H1 (cell line): Measurements from ENCODE around the gene CELF5. TPM values are rescaled to one million over a fixed set of nuclear protein-coding genes. Genes with fewer than 3 reads are reported as not detected.
A peak's percentile ranks its signal among the peaks of the same experiment; 100 is the strongest.

Experiments
- CTCF ChIA-PET: fragments of 300-600 bp; sonication (Branson Sonifier 250); formaldehyde crosslinking; loops from one replicate; lab custom pipeline; 2021; ENCODE audit not compliant: partially characterized antibody; lab: Charles Lee
- POLR2A ChIA-PET: fragments of 300-600 bp; sonication (Branson Sonifier 250); formaldehyde crosslinking; loops from one replicate; lab custom pipeline; 2021; ENCODE audit warnings: inconsistent platforms; ENCODE audit not compliant: partially characterized antibody; lab: Charles Lee
- DNase-seq, 2 experiments: peaks; one replicate each; pipeline versions ENCODE4 v3.0.0 to v3.0.0-alpha.2; 2010 to 2022; ENCODE audit warnings: low spot score in 2 of 2, low read depth in 1 of 2, mixed read lengths in 1 of 2
- FAIRE-seq: peaks from 2 replicates; lab custom pipeline; 2011; peaks lifted over from hg19 to GRCh38; lab: Jason Lieb, UNC
- H2AFZ ChIP-seq: 2 replicates; pipeline ENCODE4 v1.8.1; 2012; ENCODE audit warnings: low read length, inconsistent platforms
- H2AK5ac ChIP-seq: 2 replicates; pipeline ENCODE4 v1.6.1; 2013; ENCODE audit warnings: low read depth, low read length
- H2BK120ac ChIP-seq: replicated peaks from 2 replicates; pipeline ENCODE3; 2013; ENCODE audit warnings: low read depth, low read length, inconsistent platforms
- H2BK12ac ChIP-seq: 2 replicates; pipeline ENCODE4 v1.6.1; 2013; ENCODE audit warnings: low read depth, low read length
- H2BK15ac ChIP-seq: 2 replicates; pipeline ENCODE4 v1.6.1; 2013; ENCODE audit warnings: low read length
- H2BK20ac ChIP-seq: 2 replicates; pipeline ENCODE4 v1.6.1; 2013; ENCODE audit warnings: low read length
- H2BK5ac ChIP-seq: 2 replicates; pipeline ENCODE4 v1.6.1; 2013; ENCODE audit warnings: low read depth, low read length
- H3K14ac ChIP-seq: 2 replicates; pipeline ENCODE4 v1.6.1; 2013; ENCODE audit warnings: inconsistent platforms; ENCODE audit not compliant: insufficient read length
- H3K18ac ChIP-seq: 2 replicates; pipeline ENCODE4 v1.6.1; 2013; ENCODE audit warnings: low read length; ENCODE audit errors: extremely low read depth
- H3K23ac ChIP-seq: 2 replicates; pipeline ENCODE4 v1.6.1; 2013; ENCODE audit warnings: inconsistent platforms; ENCODE audit not compliant: insufficient read length
- H3K23me2 ChIP-seq: 2 replicates; pipeline ENCODE4 v1.6.1; 2013; ENCODE audit warnings: low read depth, low read length
- H3K27ac ChIP-seq: 2 replicates; pipeline ENCODE4 v1.6.1; 2011; ENCODE audit warnings: low read depth, low read length, inconsistent platforms
- H3K27me3 ChIP-seq, 4 experiments: replicated peaks in 1 of 4; 1 replicate in 1 of 4; 2 replicates in 3 of 4; pipeline versions ENCODE4 v1.6.1 to v1.8.1; 2011 to 2013; ENCODE audit warnings: low read length in 3 of 4, mild to moderate bottlenecking in 3 of 4, inconsistent platforms in 2 of 4, mixed read lengths in 2 of 4, moderate library complexity in 1 of 4; ENCODE audit not compliant: control insufficient read depth in 3 of 4, insufficient read depth in 3 of 4; ENCODE audit errors: extremely low read depth in 1 of 4
- H3K36me3 ChIP-seq, 4 experiments: 2 replicates each; pipeline versions ENCODE4 v1.6.1 to v1.8.1; 2011 to 2013; ENCODE audit warnings: mild to moderate bottlenecking in 4 of 4, low read length in 3 of 4, moderate library complexity in 2 of 4, control low read depth in 1 of 4, inconsistent platforms in 1 of 4; ENCODE audit not compliant: insufficient read depth in 4 of 4, control insufficient read depth in 2 of 4
- H3K4ac ChIP-seq: replicated peaks from 2 replicates; pipeline ENCODE3; 2013; ENCODE audit warnings: low read length, low read depth, mixed read lengths, inconsistent platforms; ENCODE audit not compliant: insufficient read length
- H3K4me1 ChIP-seq, 4 experiments: replicated peaks in 1 of 4; 1 replicate in 1 of 4; 2 replicates in 3 of 4; pipeline versions ENCODE4 v1.6.1 to v1.8.1; 2011 to 2013; ENCODE audit warnings: low read length in 3 of 4, inconsistent platforms in 2 of 4, mixed read lengths in 1 of 4; ENCODE audit not compliant: insufficient read depth in 4 of 4, control insufficient read depth in 3 of 4
- H3K4me2 ChIP-seq, 2 experiments: 2 replicates each; pipeline versions ENCODE4 v1.6.1 to v1.8.1; 2011 to 2013; ENCODE audit warnings: low read depth in 2 of 2, low read length in 2 of 2, control low read depth in 1 of 2, inconsistent platforms in 1 of 2, mild to moderate bottlenecking in 1 of 2; ENCODE audit not compliant: insufficient read depth in 1 of 2
- H3K4me3 ChIP-seq, 4 experiments: fragments of 200-600, 300-600 bp in 1 of 4; sonication (generic), shearing (Covaris generic), sonication (Bioruptor Twin) in 1 of 4; 2 replicates each; pipeline versions ENCODE4 v1.5.1 to v1.8.1; 2011 to 2016; ENCODE audit warnings: low read length in 4 of 4, low read depth in 3 of 4, control low read depth in 2 of 4, inconsistent platforms in 2 of 4, mild to moderate bottlenecking in 2 of 4, mixed read lengths in 1 of 4, moderate library complexity in 1 of 4; ENCODE audit not compliant: insufficient read depth in 2 of 4; ENCODE audit errors: extremely low read depth in 1 of 4
- H3K56ac ChIP-seq: replicated peaks from 2 replicates; pipeline ENCODE3; 2013; ENCODE audit warnings: low read depth, mild to moderate bottlenecking, mixed read lengths, low read length, inconsistent platforms; ENCODE audit not compliant: insufficient read length
- H3K79me1 ChIP-seq: 2 replicates; pipeline ENCODE4 v1.6.1; 2013; ENCODE audit warnings: low read depth, low read length, control low read depth
- H3K79me2 ChIP-seq, 2 experiments: 2 replicates each; pipeline versions ENCODE4 v1.6.1 to v1.8.1; 2012 to 2013; ENCODE audit warnings: low read length in 2 of 2, mild to moderate bottlenecking in 2 of 2, inconsistent platforms in 1 of 2; ENCODE audit not compliant: insufficient read depth in 2 of 2, control insufficient read depth in 1 of 2
- H3K9ac ChIP-seq, 4 experiments: replicated peaks in 1 of 4; 1 replicate in 1 of 4; 2 replicates in 3 of 4; pipeline versions ENCODE4 v1.6.1 to v1.8.1; 2011 to 2013; ENCODE audit warnings: low read depth in 3 of 4, low read length in 3 of 4, control low read depth in 2 of 4, mild to moderate bottlenecking in 2 of 4, moderate library complexity in 2 of 4, inconsistent platforms in 1 of 4; ENCODE audit errors: extremely low read depth in 1 of 4
- H3K9me3 ChIP-seq, 2 experiments: 2 replicates each; pipeline versions ENCODE4 v1.6.1 to v1.8.1; 2012 to 2013; ENCODE audit warnings: mild to moderate bottlenecking in 2 of 2, moderate library complexity in 2 of 2, control low read depth in 1 of 2, inconsistent platforms in 1 of 2, low read depth in 1 of 2, low read length in 1 of 2, mixed read lengths in 1 of 2; ENCODE audit not compliant: insufficient read depth in 2 of 2
- H4K20me1 ChIP-seq, 2 experiments: replicated peaks in 1 of 2; 2 replicates each; pipeline versions ENCODE3 to v1.8.1; 2011 to 2013; ENCODE audit warnings: inconsistent platforms in 2 of 2, low read length in 2 of 2, mild to moderate bottlenecking in 1 of 2; ENCODE audit not compliant: insufficient read depth in 2 of 2, control insufficient read depth in 1 of 2
- H4K5ac ChIP-seq: 2 replicates; pipeline ENCODE4 v1.6.1; 2013; ENCODE audit warnings: low read length, low read depth, mixed read lengths, inconsistent platforms; ENCODE audit not compliant: insufficient read length
- H4K8ac ChIP-seq: 2 replicates; pipeline ENCODE4 v1.8.0; 2013; ENCODE audit warnings: mild to moderate bottlenecking, moderate library complexity, low read length, inconsistent platforms; ENCODE audit not compliant: insufficient read depth; ENCODE audit errors: extremely low read depth
- H4K91ac ChIP-seq: replicated peaks from 2 replicates; pipeline ENCODE3; 2013; ENCODE audit warnings: low read length, mixed read lengths, inconsistent platforms; ENCODE audit not compliant: insufficient read length
- CBX8 ChIP-seq: fragments of 300-800, 300-1000 bp; sonication (generic); IDR thresholded peaks from 2 replicates; pipeline ENCODE4 v1.7.1; 2016; ENCODE audit warnings: low read depth, low read length, borderline replicate concordance
- E2F6 ChIP-seq: IDR thresholded peaks from 2 replicates; pipeline ENCODE4 v1.6.1; 2012; ENCODE audit warnings: inconsistent platforms
- KDM5A ChIP-seq: fragments of 200-600 bp; IDR thresholded peaks from 2 replicates; pipeline ENCODE4 v1.7.1; 2012; ENCODE audit warnings: mild to moderate bottlenecking, low read length, inconsistent platforms, mixed read lengths
- POLR2A ChIP-seq, 2 experiments: IDR thresholded peaks; 1 replicate in 1 of 2; 2 replicates in 1 of 2; pipeline ENCODE4 v1.6.1; 2011; ENCODE audit warnings: low read depth in 2 of 2, low read length in 2 of 2, mild to moderate bottlenecking in 2 of 2; ENCODE audit errors: control extremely low read depth in 1 of 2
- POLR2AphosphoS5 ChIP-seq: IDR thresholded peaks from 2 replicates; pipeline ENCODE4 v1.6.1; 2011; ENCODE audit warnings: low read depth, low read length
- RAD21 ChIP-seq, 2 experiments: IDR thresholded peaks in 1 of 2; conservative IDR thresholded peaks in 1 of 2; 2 replicates each; pipeline ENCODE4 v1.6.1; 2011; ENCODE audit warnings: low read depth in 2 of 2, low read length in 2 of 2, improper control_type of control experiment in 1 of 2, inconsistent platforms in 1 of 2, mild to moderate bottlenecking in 1 of 2, moderate library complexity in 1 of 2
- SIX5 ChIP-seq: IDR thresholded peaks from 2 replicates; pipeline ENCODE4 v1.6.1; 2011; ENCODE audit warnings: mild to moderate bottlenecking, low read depth, low read length
- TBP ChIP-seq: IDR thresholded peaks from 2 replicates; pipeline ENCODE4 v1.6.1; 2011; ENCODE audit warnings: low read depth, low read length, improper control_type of control experiment
- ZNF274 ChIP-seq: IDR thresholded peaks from 2 replicates; pipeline ENCODE4 v1.7.0; 2012; ENCODE audit warnings: low read length, borderline replicate concordance; ENCODE audit errors: extremely low read depth
- WGBS, 2 experiments: shearing (Covaris generic) in 1 of 2; methylation state at CpG; one replicate each; pipeline versions ENCODE4 v1.1.6 to v1.1.7; 2013 to 2015; ENCODE audit warnings: low lambda C conversion rate in 2 of 2, mixed read lengths in 2 of 2, inconsistent platforms in 1 of 2, low coverage in 1 of 2, missing lambda C conversion rate in 1 of 2; ENCODE audit not compliant: insufficient replicate concordance in 2 of 2, insufficient coverage in 1 of 2, insufficient read length in 1 of 2; ENCODE audit errors: extremely low coverage in 1 of 2, missing lambda C conversion rate in 1 of 2; 5-methylcytosine and 5-hydroxymethylcytosine counted together
- polyA plus RNA-seq, 7 experiments: library from polyadenylated mRNA; depleted of rRNA in 3 of 7; stranded (reverse) in 5 of 7; unstranded in 2 of 7; fragments of >200 nt in 5 of 7; fragments of 200-250 nt in 2 of 7; gene quantifications; 1 replicate in 5 of 7; 2 replicates in 1 of 7; 4 replicates in 1 of 7; pipeline versions ENCODE4 v1.2.1 to v1.2.3, GENCODE V29; 2011 to 2013; ENCODE audit warnings: missing spikeins in 2 of 7, mixed read lengths in 2 of 7
- total RNA-seq: library from RNA; stranded (reverse); fragmentation: NEBNext Ultra II Directional; extraction: Animal tissue kit (Norgen Biotek cat#: 25700); gene quantifications from 2 replicates; pipeline ENCODE4 v1.2.1, GENCODE V29; 2021

CELF5 gene
- total and polyA plus RNA-seq, 2 of the 8 experiments (the other 6 are each of a cell fraction or from before 2014, with no cell fraction given): 9.8 to 15.0 TPM

GRCh38 chr19:3186891-3187661, 37.4 kb upstream of the CELF5 start:
- Histone ChIP-seq H3K27me3 (no peaks in the 10 kb centered on the region), H3K23ac (no peak overlapping the region), H3K79me1 (peaks cover 38% of the 10 kb centered on the region), H3K23me2 (peaks cover 8% of the 10 kb centered on the region; the same call in 1 of the 2 replicates), H3K27ac (no peak overlapping the region), H2BK15ac (no peak overlapping the region), H3K14ac (no peak overlapping the region), H2BK120ac (no peak overlapping the region), H4K91ac (no peak overlapping the region), H3K9ac (peak overlapping the region in 3 of 4 experiments; percentile 78 to 89 (median 80); a peak in 5 of 7 replicates), H2BK12ac (no peak overlapping the region), H3K4me2 (peak overlapping the region; percentile 67 to 97), H3K36me3 (peaks cover 0 to 3% (median 0%) of the 10 kb centered on the region in 4 experiments; a peak in 1 of 8 replicates), H2AK5ac (peak overlapping the region; percentile 24; the same call in 1 of the 2 replicates), H3K18ac (no peak overlapping the region), H3K4ac (no peak overlapping the region), H3K9me3 (no peaks in the 10 kb centered on the region), H4K8ac (no peak overlapping the region), H2BK5ac (no peak overlapping the region), H4K5ac (no peak overlapping the region), H4K20me1 (peaks cover 28 to 38% of the 10 kb centered on the region in 2 experiments), H2BK20ac (no peak overlapping the region), H3K4me3 (peak overlapping the region; percentile 71 to 94 (median 78)), H3K4me1 (peaks cover 0 to 16% (median 10%) of the 10 kb centered on the region in 4 experiments; a peak in 6 of 7 replicates), H2AFZ (no peak overlapping the region), H3K79me2 (peaks cover 13 to 63% of the 10 kb centered on the region in 2 experiments), H3K56ac (no peak overlapping the region)
- POLR2A ChIA-PET: interaction anchor here (0.6 to 1.7 kb wide), 3 partner anchors 16 to 1323 kb away, joined by 3 to 7 read pairs (median 4); no protein-coding TSS in a partner anchor
- FAIRE-seq (no peak), DNase-seq (no peak)
- WGBS, 2 experiments: 80% methylated on average over 22 of the region's 23 CpGs; no CpG with 5 or more reads in 1 of the 2 experiments
- CTCF ChIA-PET: interaction anchor here (0.8 to 1.7 kb wide), 3 partner anchors 23 to 1241 kb away, joined by 3 to 5 read pairs (median 5); no protein-coding TSS in a partner anchor
- TF ChIP-seq KDM5A: no peak
- TF ChIP-seq POLR2A (IDR thresholded peaks at IDR 0.05; ENCODE audit: control extremely low read depth in 1 of 2, low read depth in 2 of 2, low read length in 2 of 2): no peak
- TF ChIP-seq POLR2AphosphoS5: no peak
- no peak for TF ChIP-seq E2F6
- TF ChIP-seq ZNF274: no peak
- no peak for TF ChIP-seq SIX5
- no peak for TF ChIP-seq CBX8
- TF ChIP-seq TBP: no peak
- no peak for TF ChIP-seq RAD21 (IDR thresholded peaks at IDR 0.05 in 1 of 2, conservative IDR thresholded peaks at IDR 0.05 in 1 of 2; ENCODE audit: low read depth in 2 of 2, low read length in 2 of 2)
